Osteoblast (primary cell): ENCODE measurements around the gene PON2. TPM values are rescaled to one million over a fixed set of nuclear protein-coding genes. Genes with fewer than 3 reads are reported as not detected.

ENCODE experiments used
- DNase-seq: peaks from one replicate; pipeline ENCODE4 v3.0.0; 2011; ENCODE audit warnings: low spot score, mixed read lengths; ENCODE audit not compliant: insufficient read length; ENCODE audit errors: missing footprints
- H2AFZ ChIP-seq: 2 replicates; pipeline ENCODE4 v1.6.0; 2011; ENCODE audit warnings: mild to moderate bottlenecking, low read length
- H3K27ac ChIP-seq: 2 replicates; pipeline ENCODE4 v1.5.1; 2011; ENCODE audit warnings: mild to moderate bottlenecking, low read depth, low read length, moderate library complexity
- H3K27me3 ChIP-seq: 2 replicates; pipeline ENCODE4 v1.6.0; 2012; ENCODE audit warnings: mild to moderate bottlenecking, control low read depth, inconsistent platforms, low read length, moderate library complexity; ENCODE audit not compliant: insufficient read depth
- H3K36me3 ChIP-seq: 2 replicates; pipeline ENCODE4 v1.5.1; 2011; ENCODE audit warnings: mild to moderate bottlenecking, low read length, control low read depth, moderate library complexity; ENCODE audit not compliant: insufficient read depth
- H3K4me1 ChIP-seq: 2 replicates; pipeline ENCODE4 v1.5.1; 2011; ENCODE audit warnings: mild to moderate bottlenecking, low read length, control low read depth, moderate library complexity; ENCODE audit not compliant: insufficient read depth
- H3K4me2 ChIP-seq: 2 replicates; pipeline ENCODE4 v1.6.0; 2011; ENCODE audit warnings: mild to moderate bottlenecking, low read length; ENCODE audit not compliant: insufficient read depth
- H3K4me3 ChIP-seq: fragments of 200-600 bp; sonication (generic); 3 replicates; pipeline ENCODE4 v1.5.1; 2012; ENCODE audit warnings: mild to moderate bottlenecking, low read length, inconsistent platforms; ENCODE audit not compliant: insufficient read depth
- H3K79me2 ChIP-seq: 2 replicates; pipeline ENCODE4 v1.6.0; 2012; ENCODE audit warnings: mild to moderate bottlenecking, low read length, control low read depth, inconsistent platforms; ENCODE audit not compliant: insufficient read depth
- H3K9me3 ChIP-seq: 2 replicates; pipeline ENCODE4 v1.5.1; 2011; ENCODE audit warnings: low read depth, low read length, control low read depth
- H4K20me1 ChIP-seq: 2 replicates; pipeline ENCODE4 v1.6.0; 2012; ENCODE audit warnings: mild to moderate bottlenecking, low read length, control low read depth; ENCODE audit not compliant: insufficient read depth
- total RNA-seq: library from RNA; depleted of rRNA; stranded (reverse); fragments of >200 nt; gene quantifications from 2 replicates; pipeline ENCODE4 v1.2.3, GENCODE V29; 2012
- TF ChIP-seq, protein P1 (sequence below): IDR thresholded peaks from 2 replicates; pipeline ENCODE4 v1.5.1; 2011; ENCODE audit warnings: mild to moderate bottlenecking, low read depth, low read length, moderate library complexity; ENCODE audit errors: extremely low read depth

PON2 gene
- 77.8 and 79.3 TPM in 2 replicates for total RNA-seq

DNA sequence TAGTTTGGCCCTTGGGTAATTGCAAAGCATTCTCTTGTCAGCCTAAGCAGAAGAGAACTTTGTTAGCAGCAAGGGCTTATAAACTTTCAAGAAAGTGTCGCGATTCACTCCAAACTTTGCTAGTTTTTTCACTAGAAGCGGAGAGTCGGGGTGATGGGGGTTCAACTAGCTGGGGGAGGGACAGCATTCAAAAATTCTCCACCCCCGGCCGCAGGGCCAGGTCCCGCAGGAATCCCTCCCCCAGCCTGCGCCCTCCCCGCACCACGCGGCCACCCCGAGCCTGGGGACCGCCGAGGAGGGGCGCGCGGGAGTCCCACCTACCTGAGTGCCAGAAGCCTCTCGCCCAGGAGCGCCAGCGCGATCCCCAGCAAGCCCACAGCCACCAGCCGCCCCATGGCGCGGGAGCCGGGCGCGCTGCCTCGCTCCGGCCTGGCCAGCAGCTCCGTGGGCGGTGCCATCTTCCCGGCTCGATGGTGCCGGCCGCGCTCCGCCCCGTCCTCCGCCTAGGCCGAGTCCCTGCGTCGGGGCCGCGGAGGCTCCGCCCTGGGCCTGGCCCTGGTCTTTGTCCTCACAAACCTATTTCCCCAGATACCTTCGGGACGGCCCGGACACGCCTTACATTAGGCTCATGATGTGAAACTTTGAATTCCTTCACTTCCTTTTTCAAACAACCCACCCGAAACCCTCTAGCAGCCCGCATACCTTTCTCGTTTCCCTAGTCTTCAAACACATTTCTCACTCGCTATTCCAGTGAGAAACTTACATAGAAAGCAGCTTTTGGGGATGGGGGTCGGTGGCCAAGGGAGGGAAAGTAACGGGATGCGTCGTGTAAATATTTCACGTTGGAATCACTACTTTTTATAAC, at the start of gene PON2:
PON2 (minus strand) TSS at position 472 of the 865 bp plus-strand sequence; CDS start at position 395, 77 bp downstream.
- Histone ChIP-seq H3K4me3 (peak within 1 kb of the TSS; percentile 88), H3K9me3 (no peaks in the 10 kb centered on the region), H3K4me1 (no peaks in the 10 kb centered on the region), H3K36me3 (no peaks in the 10 kb centered on the region), H3K79me2 (peaks cover 16% of the 10 kb centered on the region), H3K27me3 (no peaks in the 10 kb centered on the region), H3K4me2 (peak within 1 kb of the TSS; percentile 77), H4K20me1 (no peaks in the 10 kb centered on the region), H3K27ac (peak within 1 kb of the TSS; percentile 77), H2AFZ (peak within 1 kb of the TSS; percentile 83)
- TF ChIP-seq, protein P1, sequence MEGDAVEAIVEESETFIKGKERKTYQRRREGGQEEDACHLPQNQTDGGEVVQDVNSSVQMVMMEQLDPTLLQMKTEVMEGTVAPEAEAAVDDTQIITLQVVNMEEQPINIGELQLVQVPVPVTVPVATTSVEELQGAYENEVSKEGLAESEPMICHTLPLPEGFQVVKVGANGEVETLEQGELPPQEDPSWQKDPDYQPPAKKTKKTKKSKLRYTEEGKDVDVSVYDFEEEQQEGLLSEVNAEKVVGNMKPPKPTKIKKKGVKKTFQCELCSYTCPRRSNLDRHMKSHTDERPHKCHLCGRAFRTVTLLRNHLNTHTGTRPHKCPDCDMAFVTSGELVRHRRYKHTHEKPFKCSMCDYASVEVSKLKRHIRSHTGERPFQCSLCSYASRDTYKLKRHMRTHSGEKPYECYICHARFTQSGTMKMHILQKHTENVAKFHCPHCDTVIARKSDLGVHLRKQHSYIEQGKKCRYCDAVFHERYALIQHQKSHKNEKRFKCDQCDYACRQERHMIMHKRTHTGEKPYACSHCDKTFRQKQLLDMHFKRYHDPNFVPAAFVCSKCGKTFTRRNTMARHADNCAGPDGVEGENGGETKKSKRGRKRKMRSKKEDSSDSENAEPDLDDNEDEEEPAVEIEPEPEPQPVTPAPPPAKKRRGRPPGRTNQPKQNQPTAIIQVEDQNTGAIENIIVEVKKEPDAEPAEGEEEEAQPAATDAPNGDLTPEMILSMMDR, result no peak
- DNase-seq, result peak; percentile 96

- Histone ChIP-seq H3K4me3 (no peak overlapping the region), H3K9me3 (no peaks in the 10 kb centered on the region), H4K20me1 (no peaks in the 10 kb centered on the region), H2AFZ (no peak overlapping the region), H3K27ac (no peak overlapping the region), H3K79me2 (no peaks in the 10 kb centered on the region), H3K4me2 (no peak overlapping the region), H3K27me3 (peaks cover 7% of the 10 kb centered on the region), H3K4me1 (no peaks in the 10 kb centered on the region), H3K36me3 (no peaks in the 10 kb centered on the region)
- TF ChIP-seq, protein P1, result no peak
- DNase-seq, result no peak
Measured at GRCh38 chr7:95482424-95482823, 47.6 kb upstream of the PON2 start.

DNA sequence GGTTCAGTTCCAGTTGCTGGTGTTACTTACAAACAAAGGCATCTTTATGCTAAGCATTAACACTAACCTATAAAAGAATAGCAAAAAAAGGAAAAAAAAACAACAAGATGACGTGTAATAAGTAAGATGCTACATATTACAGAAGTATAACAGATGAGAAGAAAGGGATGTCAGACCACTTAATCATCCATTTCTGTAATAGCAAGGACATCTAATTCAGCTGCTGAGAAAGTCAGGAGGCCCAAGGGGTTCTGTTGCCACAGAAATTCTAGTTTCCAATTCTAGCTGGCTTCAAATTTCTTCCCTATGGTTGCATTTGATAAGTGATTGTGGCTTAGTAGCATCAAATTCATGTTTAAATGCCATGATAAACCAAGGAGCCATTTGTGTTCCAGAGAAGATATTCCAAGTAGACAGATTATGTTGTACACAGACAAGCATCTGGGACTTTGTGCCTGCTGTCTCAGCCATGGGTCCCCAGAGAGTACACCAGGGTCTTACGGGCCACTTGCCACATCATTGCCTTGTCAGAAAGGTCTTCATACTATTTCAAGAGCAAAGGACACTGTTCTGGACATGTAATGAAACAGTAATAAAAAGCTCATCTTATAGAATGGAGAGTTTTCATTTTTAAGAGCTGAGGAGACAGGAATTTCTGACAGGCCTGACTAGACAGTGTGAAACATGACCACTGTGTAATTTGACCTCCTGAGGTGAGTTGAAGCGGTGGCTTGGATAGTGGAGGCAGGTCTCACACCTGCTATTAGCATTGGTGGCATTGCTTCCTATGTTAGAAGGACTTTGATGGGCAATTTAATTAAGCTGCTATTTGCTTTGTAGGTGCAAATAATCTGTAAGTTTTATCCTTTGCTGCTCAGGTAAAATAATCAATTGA, 46.7 kb upstream of the PON2 start:
- no peaks in the 10 kb centered on the region for H4K20me1 ChIP-seq
- H3K4me1 ChIP-seq, result no peaks in the 10 kb centered on the region
- H2AFZ ChIP-seq, result no peak overlapping the region
- H3K4me2 ChIP-seq, result no peak overlapping the region
- no peaks in the 10 kb centered on the region for H3K36me3 ChIP-seq
- no peak overlapping the region for H3K4me3 ChIP-seq
- DNase-seq, result no peak
- H3K9me3 ChIP-seq, result no peaks in the 10 kb centered on the region
- peaks cover 3% of the 10 kb centered on the region for H3K27me3 ChIP-seq
- H3K27ac ChIP-seq, result no peak overlapping the region
- TF ChIP-seq, protein P1, result no peak
- no peaks in the 10 kb centered on the region for H3K79me2 ChIP-seq
